Astrocyte (in vitro differentiated cells and primary cell): ENCODE data around the gene BBS9. TPM values are rescaled to one million over a fixed set of nuclear protein-coding genes. Genes with fewer than 3 reads are reported as not detected.
A peak's percentile ranks its signal among the peaks of the same experiment; 100 is the strongest.
"Not testable (repeated sequence)": the region's sequence is repeated elsewhere in the genome, so short reads cannot be mapped to it uniquely, and the experiment has no call there.

Experiments used
- DNase-seq: peaks from one replicate; pipeline ENCODE4 v3.0.0-alpha.2; 2010; ENCODE audit warnings: low read depth
- FAIRE-seq: peaks from 2 replicates; lab custom pipeline; 2011; peaks lifted over from hg19 to GRCh38; lab: Jason Lieb, UNC
- H2AFZ ChIP-seq: 2 replicates; pipeline ENCODE4 v1.6.0; 2012; ENCODE audit warnings: low read depth, low read length, inconsistent platforms
- H3K27ac ChIP-seq: 2 replicates; pipeline ENCODE4 v1.5.1; 2011; ENCODE audit warnings: low read depth, low read length, inconsistent platforms
- H3K27me3 ChIP-seq: 2 replicates; pipeline ENCODE4 v1.6.0; 2011; ENCODE audit warnings: low read length, inconsistent platforms; ENCODE audit not compliant: insufficient read depth
- H3K36me3 ChIP-seq: 2 replicates; pipeline ENCODE4 v1.5.1; 2011; ENCODE audit warnings: low read length, inconsistent platforms; ENCODE audit not compliant: insufficient read depth
- H3K4me1 ChIP-seq: 2 replicates; pipeline ENCODE4 v1.5.1; 2011; ENCODE audit warnings: low read length, inconsistent platforms; ENCODE audit not compliant: insufficient read depth
- H3K4me2 ChIP-seq: 2 replicates; pipeline ENCODE4 v1.6.0; 2012; ENCODE audit warnings: low read length, inconsistent platforms
- H3K4me3 ChIP-seq: 2 replicates; pipeline ENCODE4 v1.5.1; 2011; ENCODE audit warnings: low read depth, mild to moderate bottlenecking, low read length, inconsistent platforms; ENCODE audit not compliant: insufficient read depth
- H3K79me2 ChIP-seq: 2 replicates; pipeline ENCODE4 v1.6.0; 2012; ENCODE audit warnings: mild to moderate bottlenecking, low read length, inconsistent platforms; ENCODE audit not compliant: insufficient read depth
- H3K9ac ChIP-seq: 2 replicates; pipeline ENCODE4 v1.6.0; 2012; ENCODE audit warnings: mild to moderate bottlenecking, low read length, inconsistent platforms
- H3K9me3 ChIP-seq: 2 replicates; pipeline ENCODE4 v1.5.1; 2012; ENCODE audit warnings: low read depth, mild to moderate bottlenecking, low read length, inconsistent platforms; ENCODE audit not compliant: insufficient read depth
- H4K20me1 ChIP-seq: 2 replicates; pipeline ENCODE4 v1.6.0; 2012; ENCODE audit warnings: low read length, inconsistent platforms; ENCODE audit not compliant: insufficient read depth
- H3K27ac Mint-ChIP-seq: one replicate; pipeline ENCODE4 v1.8.0; 2021; ENCODE audit warnings: mild to moderate bottlenecking, mixed read lengths; ENCODE audit not compliant: unreplicated experiment
- H3K27me3 Mint-ChIP-seq: one replicate; pipeline ENCODE4 v1.8.0; 2021; ENCODE audit warnings: low read depth, mixed read lengths; ENCODE audit not compliant: unreplicated experiment
- H3K36me3 Mint-ChIP-seq: one replicate; pipeline ENCODE4 v1.8.0; 2021; ENCODE audit warnings: low read depth, mixed read lengths; ENCODE audit not compliant: unreplicated experiment
- H3K4me1 Mint-ChIP-seq: one replicate; pipeline ENCODE4 v1.8.0; 2021; ENCODE audit warnings: low read depth, mixed read lengths; ENCODE audit not compliant: unreplicated experiment
- H3K4me3 Mint-ChIP-seq: one replicate; pipeline ENCODE4 v1.8.0; 2021; ENCODE audit warnings: mild to moderate bottlenecking, moderate library complexity, mixed read lengths; ENCODE audit not compliant: unreplicated experiment
- H3K9me3 Mint-ChIP-seq: one replicate; pipeline ENCODE4 v1.8.0; 2021; ENCODE audit warnings: mild to moderate bottlenecking, mixed read lengths; ENCODE audit not compliant: unreplicated experiment
- EZH2 ChIP-seq: IDR thresholded peaks from 2 replicates; pipeline ENCODE4 v1.6.1; 2012; ENCODE audit warnings: mild to moderate bottlenecking, low read length, inconsistent platforms; ENCODE audit not compliant: insufficient read depth
- total RNA-seq: library from RNA; stranded (reverse); gene quantifications from 2 replicates; pipeline ENCODE4 v1.2.1, GENCODE V29; 2021
- TF ChIP-seq, protein P1 (sequence below): IDR thresholded peaks from 2 replicates; pipeline ENCODE4 v1.5.1; 2011; ENCODE audit warnings: low read depth, mild to moderate bottlenecking, inconsistent platforms, low read length, moderate library complexity; ENCODE audit not compliant: insufficient read depth

BBS9 gene
- total RNA-seq, 1 donor from 2014 or later, result 25.1 TPM

DNA sequence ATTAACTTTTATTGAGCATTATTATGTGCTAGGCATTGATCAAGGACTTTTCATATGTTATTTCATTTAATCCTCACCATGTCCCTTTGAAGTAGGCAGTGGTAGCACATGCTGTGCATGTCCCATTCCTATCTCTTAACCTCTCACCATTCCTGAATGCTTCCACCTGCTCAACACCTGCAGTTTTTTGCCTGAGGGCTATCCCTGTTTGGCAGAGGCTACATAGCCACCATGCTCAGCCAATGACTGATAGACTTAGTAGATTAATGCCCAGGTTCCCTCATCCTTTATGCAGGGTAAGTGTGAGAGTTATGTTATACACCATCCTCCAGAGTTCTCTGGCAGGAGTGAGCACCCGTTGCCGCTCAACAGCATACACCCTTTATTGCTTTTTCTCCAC lies 387.8 kb downstream of the BBS9 start:
- Histone ChIP-seq H3K4me2 (no peak overlapping the region), H3K9ac (no peak overlapping the region), H3K4me3 (no peak overlapping the region), H3K9me3 (no peaks in the 10 kb centered on the region), H3K36me3 (no peaks in the 10 kb centered on the region), H4K20me1 (no peaks in the 10 kb centered on the region), H3K4me1 (no peaks in the 10 kb centered on the region), H3K79me2 (no peaks in the 10 kb centered on the region), H2AFZ (no peak overlapping the region), H3K27ac (no peak overlapping the region), H3K27me3 (no peaks in the 10 kb centered on the region)
- Mint-ChIP-seq H3K4me3 (no peak overlapping the region), H3K27ac (no peak overlapping the region), H3K4me1 (no peaks in the 10 kb centered on the region), H3K27me3 (no peaks in the 10 kb centered on the region), H3K9me3 (no peaks in the 10 kb centered on the region), H3K36me3 (no peaks in the 10 kb centered on the region)
- FAIRE-seq (no peak), DNase-seq (no peak)
- no peak for TF ChIP-seq EZH2
- TF ChIP-seq, protein P1, sequence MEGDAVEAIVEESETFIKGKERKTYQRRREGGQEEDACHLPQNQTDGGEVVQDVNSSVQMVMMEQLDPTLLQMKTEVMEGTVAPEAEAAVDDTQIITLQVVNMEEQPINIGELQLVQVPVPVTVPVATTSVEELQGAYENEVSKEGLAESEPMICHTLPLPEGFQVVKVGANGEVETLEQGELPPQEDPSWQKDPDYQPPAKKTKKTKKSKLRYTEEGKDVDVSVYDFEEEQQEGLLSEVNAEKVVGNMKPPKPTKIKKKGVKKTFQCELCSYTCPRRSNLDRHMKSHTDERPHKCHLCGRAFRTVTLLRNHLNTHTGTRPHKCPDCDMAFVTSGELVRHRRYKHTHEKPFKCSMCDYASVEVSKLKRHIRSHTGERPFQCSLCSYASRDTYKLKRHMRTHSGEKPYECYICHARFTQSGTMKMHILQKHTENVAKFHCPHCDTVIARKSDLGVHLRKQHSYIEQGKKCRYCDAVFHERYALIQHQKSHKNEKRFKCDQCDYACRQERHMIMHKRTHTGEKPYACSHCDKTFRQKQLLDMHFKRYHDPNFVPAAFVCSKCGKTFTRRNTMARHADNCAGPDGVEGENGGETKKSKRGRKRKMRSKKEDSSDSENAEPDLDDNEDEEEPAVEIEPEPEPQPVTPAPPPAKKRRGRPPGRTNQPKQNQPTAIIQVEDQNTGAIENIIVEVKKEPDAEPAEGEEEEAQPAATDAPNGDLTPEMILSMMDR, result no peak

DNA sequence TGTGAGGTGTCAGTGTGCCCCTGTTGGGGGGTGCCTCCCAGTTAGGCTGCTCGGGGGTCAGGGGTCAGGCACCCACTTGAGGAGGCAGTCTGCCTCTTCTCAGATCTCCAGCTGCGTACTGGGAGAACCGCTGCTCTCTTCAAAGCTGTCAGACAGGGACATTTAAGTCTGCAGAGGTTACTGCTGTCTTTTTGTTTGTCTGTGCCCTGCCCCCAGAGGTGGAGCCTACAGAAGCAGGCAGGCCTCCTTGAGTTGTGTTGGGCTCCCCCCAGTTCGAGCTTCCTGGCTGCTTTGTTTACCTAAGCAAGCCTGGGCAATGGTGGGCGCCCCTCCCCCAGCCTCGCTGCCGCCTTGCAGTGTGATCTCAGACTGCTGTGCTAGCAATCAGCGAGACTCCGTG lies 397.6 kb downstream of the BBS9 start:
- not testable (repeated sequence) for H3K9ac ChIP-seq, H3K36me3 Mint-ChIP-seq, H3K4me1 Mint-ChIP-seq, H2AFZ ChIP-seq, H3K36me3 ChIP-seq, FAIRE-seq, H3K4me3 ChIP-seq, H3K27ac ChIP-seq, H3K27me3 ChIP-seq, H3K9me3 Mint-ChIP-seq, H4K20me1 ChIP-seq, H3K4me1 ChIP-seq, H3K9me3 ChIP-seq, H3K27me3 Mint-ChIP-seq, H3K4me2 ChIP-seq, H3K27ac Mint-ChIP-seq, H3K79me2 ChIP-seq, DNase-seq
- H3K4me3 Mint-ChIP-seq, result peak overlapping the region; percentile 34

DNA sequence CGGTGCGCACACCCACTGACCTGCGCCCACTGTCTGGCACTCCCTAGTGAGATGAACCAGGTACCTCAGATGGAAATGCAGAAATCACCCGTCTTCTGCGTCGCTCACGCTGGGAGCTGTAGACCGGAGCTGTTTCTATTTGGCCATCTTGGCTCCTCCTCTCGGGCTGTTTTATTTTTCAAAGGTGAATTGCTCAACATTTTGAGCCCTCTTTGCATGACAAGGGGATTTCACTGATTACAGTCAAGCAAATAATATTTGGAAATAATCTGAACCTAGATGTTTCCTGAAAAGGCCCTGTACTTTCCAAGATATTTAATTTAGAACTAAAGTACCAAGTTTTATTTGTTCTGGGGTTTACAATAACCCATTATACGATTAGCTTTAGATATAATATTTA lies 398.2 kb downstream of the BBS9 start:
- H3K9me3 ChIP-seq, H3K4me2 ChIP-seq, H3K4me1 ChIP-seq, FAIRE-seq, H2AFZ ChIP-seq, H3K36me3 ChIP-seq, H3K27me3 Mint-ChIP-seq, H3K79me2 ChIP-seq, H3K9ac ChIP-seq, H3K36me3 Mint-ChIP-seq, H3K9me3 Mint-ChIP-seq, DNase-seq, H3K27me3 ChIP-seq, H3K27ac Mint-ChIP-seq, H3K27ac ChIP-seq, H3K4me1 Mint-ChIP-seq, H4K20me1 ChIP-seq, H3K4me3 ChIP-seq: not testable (repeated sequence)
- peak overlapping the region; percentile 34 for H3K4me3 Mint-ChIP-seq

DNA sequence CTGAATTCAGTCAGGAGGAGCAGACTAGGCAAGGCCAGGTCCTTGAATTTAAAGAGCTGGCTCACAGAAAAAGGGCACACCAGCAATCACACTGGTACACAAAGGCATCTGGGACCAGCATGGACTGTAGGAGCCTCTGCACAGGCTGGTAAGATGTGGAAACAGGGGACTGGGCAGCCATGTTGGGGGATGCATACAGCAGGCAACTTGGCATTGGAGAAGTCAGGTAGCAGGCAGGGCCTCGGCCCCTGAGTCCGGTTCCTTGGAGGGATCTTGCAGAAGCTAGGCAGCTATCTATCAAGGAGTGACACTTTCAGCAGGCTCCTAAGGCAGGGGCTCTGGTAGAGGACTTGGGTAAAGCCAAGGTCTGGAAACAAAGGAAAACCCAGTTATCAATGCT lies 399.7 kb downstream of the BBS9 start:
- no peak overlapping the region for H3K4me3 Mint-ChIP-seq
- Histone ChIP-seq H3K4me1 (no peaks in the 10 kb centered on the region), H3K9me3 (no peaks in the 10 kb centered on the region), H3K27ac (no peak overlapping the region), H4K20me1 (no peaks in the 10 kb centered on the region), H3K79me2 (no peaks in the 10 kb centered on the region), H2AFZ (no peak overlapping the region), H3K27me3 (no peaks in the 10 kb centered on the region), H3K4me3 (no peak overlapping the region), H3K36me3 (no peaks in the 10 kb centered on the region), H3K9ac (no peak overlapping the region), H3K4me2 (no peak overlapping the region)
- H3K4me1 Mint-ChIP-seq, result no peaks in the 10 kb centered on the region
- no peaks in the 10 kb centered on the region for H3K36me3 Mint-ChIP-seq
- DNase-seq (no peak), FAIRE-seq (no peak)
- H3K27me3 Mint-ChIP-seq, result no peaks in the 10 kb centered on the region
- no peak for TF ChIP-seq EZH2
- TF ChIP-seq, protein P1, result no peak
- no peak overlapping the region for H3K27ac Mint-ChIP-seq
- H3K9me3 Mint-ChIP-seq, result no peaks in the 10 kb centered on the region
